SK-N-MC (cell line): ENCODE data around the gene PEA15.

Source experiments
- EZH2 ChIP-seq: fragments of 200-600 bp; sonication (generic); IDR thresholded peaks from one replicate; pipeline ENCODE4 v1.6.1; 2017; ENCODE audit warnings: antibody characterized with exemption
- POLR2AphosphoS5 ChIP-seq: IDR thresholded peaks from 2 replicates; pipeline ENCODE4 v1.6.1; 2012; ENCODE audit warnings: mild to moderate bottlenecking, low read depth, low read length, borderline replicate concordance

DNA sequence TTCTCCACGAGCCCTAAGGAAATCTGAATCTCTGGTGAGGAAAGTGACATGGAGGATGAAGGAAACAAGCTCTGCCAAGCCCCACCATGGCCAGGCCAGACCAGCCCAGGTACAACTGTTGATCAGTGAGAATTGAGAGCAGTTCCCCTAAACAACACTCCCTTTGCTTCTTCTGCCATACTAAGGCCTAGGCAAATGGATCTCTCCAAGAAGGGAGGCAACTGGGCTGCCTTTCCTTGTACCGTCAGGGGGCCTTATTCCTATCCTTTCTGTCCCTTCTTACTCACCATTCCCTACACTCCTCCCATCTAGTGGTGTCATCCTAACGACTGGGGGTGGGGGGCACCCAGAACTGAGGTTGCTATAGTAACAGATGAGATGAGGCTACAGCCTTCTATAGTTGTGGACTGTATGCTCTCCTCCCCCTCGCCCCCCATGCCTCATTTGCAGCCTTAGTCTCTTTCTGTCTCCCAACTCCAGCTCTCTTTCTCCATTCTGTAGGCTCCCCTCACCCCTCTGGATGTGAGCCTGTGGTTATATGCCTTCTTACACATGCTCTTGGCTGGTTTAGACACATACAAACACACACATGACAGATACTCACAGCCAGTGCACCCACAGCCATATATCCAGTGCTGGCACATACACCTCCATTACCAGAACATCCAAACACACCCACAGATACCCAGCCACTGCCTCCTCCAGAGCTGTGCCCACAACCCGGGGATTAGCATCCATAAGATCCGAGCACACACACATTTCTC is 3.6 kb downstream of the PEA15 start:
- no peak for TF ChIP-seq POLR2AphosphoS5
- TF ChIP-seq EZH2, result no peak
